ENCODE results near the gene CDKAL1.

DNA sequence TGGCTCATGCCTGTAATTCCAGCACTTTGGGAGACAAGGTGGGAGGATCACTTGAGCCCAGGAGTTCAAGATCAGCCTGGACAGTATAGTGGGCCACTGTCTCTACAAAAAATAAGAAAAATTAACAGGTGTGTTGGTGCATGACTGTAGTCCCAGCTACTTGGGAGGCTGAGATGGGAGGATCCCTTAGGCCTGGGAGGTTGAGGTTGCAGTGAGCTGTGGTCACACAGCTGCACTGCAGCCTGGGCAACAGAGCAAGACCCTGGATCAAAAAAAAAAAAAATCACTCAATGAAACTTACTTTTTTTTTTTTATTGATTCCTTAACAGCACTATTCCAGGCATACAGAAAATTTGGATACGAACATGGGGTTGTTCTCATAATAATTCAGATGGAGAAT lies 14.0 kb downstream of the CDKAL1 start:
- no peak for TF ChIP-seq EP300 (IDR thresholded peaks at IDR 0.05; ENCODE audit: borderline replicate concordance in 1 of 2, low read depth in 2 of 2, low read length in 2 of 2)
- TF ChIP-seq SIN3A (conservative IDR thresholded peaks at IDR 0.05 in 1 of 2, IDR thresholded peaks at IDR 0.05 in 1 of 2; ENCODE audit: low read depth in 1 of 2, low read length in 2 of 2): no peak
- TF ChIP-seq, protein P1, sequence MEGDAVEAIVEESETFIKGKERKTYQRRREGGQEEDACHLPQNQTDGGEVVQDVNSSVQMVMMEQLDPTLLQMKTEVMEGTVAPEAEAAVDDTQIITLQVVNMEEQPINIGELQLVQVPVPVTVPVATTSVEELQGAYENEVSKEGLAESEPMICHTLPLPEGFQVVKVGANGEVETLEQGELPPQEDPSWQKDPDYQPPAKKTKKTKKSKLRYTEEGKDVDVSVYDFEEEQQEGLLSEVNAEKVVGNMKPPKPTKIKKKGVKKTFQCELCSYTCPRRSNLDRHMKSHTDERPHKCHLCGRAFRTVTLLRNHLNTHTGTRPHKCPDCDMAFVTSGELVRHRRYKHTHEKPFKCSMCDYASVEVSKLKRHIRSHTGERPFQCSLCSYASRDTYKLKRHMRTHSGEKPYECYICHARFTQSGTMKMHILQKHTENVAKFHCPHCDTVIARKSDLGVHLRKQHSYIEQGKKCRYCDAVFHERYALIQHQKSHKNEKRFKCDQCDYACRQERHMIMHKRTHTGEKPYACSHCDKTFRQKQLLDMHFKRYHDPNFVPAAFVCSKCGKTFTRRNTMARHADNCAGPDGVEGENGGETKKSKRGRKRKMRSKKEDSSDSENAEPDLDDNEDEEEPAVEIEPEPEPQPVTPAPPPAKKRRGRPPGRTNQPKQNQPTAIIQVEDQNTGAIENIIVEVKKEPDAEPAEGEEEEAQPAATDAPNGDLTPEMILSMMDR (IDR thresholded peaks at IDR 0.05; ENCODE audit: control extremely low read depth in 1 of 3, insufficient read depth in 1 of 3, low read depth in 1 of 3, low read length in 3 of 3): no peak
- TF ChIP-seq, protein P2, sequence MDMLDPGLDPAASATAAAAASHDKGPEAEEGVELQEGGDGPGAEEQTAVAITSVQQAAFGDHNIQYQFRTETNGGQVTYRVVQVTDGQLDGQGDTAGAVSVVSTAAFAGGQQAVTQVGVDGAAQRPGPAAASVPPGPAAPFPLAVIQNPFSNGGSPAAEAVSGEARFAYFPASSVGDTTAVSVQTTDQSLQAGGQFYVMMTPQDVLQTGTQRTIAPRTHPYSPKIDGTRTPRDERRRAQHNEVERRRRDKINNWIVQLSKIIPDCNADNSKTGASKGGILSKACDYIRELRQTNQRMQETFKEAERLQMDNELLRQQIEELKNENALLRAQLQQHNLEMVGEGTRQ (IDR thresholded peaks at IDR 0.05; ENCODE audit: low read length): no peak
- TF ChIP-seq POLR2AphosphoS5 (IDR thresholded peaks at IDR 0.05; ENCODE audit: low read depth, low read length): no peak
- TF ChIP-seq SP1 (IDR thresholded peaks at IDR 0.05; ENCODE audit: low read depth, low read length): no peak
- no peak for TF ChIP-seq CEBPB (IDR thresholded peaks at IDR 0.05; ENCODE audit: low read depth, low read length)
- TF ChIP-seq TCF12 (IDR thresholded peaks at IDR 0.05; ENCODE audit: low read depth, low read length): no peak

All from H1 (cell line).